HTR-8/SVneo (cell line): ENCODE measurements around the gene CAMKV.
"Not testable (repeated sequence)": the region's sequence is repeated elsewhere in the genome, so short reads cannot be mapped to it uniquely, and the experiment has no call there.

ENCODE experiments used
- DNase-seq: peaks from one replicate; pipeline ENCODE4 v3.0.0; 2011; ENCODE audit warnings: low spot score, mixed read lengths; ENCODE audit not compliant: insufficient read length
- FAIRE-seq: peaks from 2 replicates; lab custom pipeline; 2011; peaks lifted over from hg19 to GRCh38; lab: Jason Lieb, UNC

The CAMKV gene

DNA sequence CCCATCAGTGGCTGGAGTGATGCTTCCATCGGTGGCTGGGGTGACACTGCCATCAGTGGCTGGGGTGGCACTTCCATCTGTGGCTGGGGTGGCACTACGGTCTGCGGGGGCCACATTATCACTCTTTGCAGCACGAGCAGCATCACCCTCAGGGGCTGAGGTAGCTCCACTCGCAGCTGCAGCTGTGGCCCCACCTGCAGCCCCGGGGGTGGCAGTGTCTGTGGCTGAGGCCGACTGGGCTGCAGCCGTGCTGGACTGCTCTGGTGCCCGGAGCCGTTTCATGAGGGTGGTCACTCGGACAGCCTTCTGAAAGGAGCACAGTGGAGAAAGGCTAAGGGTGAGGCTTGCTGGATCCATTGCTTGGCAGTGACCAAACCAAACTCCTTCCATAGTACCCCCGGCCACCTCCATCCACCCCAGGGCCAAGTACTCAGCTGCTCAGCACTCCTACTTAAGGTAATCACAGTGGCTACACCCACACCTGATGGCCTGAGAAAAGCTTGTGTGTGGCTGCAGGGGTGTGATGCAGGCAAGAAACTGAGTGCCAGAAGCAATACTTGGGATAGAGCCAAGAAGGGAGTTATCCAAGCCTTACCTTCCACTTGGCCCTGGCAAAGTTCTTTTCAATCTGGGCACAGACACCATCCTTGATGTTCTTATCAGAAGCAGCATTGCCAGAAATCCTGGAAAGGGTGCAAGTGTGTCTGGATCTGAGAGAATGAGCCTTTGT, 10.0 kb downstream of the CAMKV start:
- DNase-seq (no peak), FAIRE-seq (no peak)

- FAIRE-seq = peak; percentile 97
These were observed 13.3 kb downstream of the CAMKV start, which contains the start of gene TRAIP for GRCh38 chr3:49856181-49857005. TRAIP (minus strand) TSS chr3:49856564; CDS start chr3:49856453, 111 bp downstream.

GRCh38 chr3:49855662-49856061, 14.0 kb downstream of the CAMKV start:
- FAIRE-seq (peak; percentile 9), DNase-seq (no peak)

More at GRCh38 chr3:49856181-49857005, 13.3 kb downstream of the CAMKV start, which contains the start of gene TRAIP:
- peak; percentile 98 for DNase-seq

- no peak for FAIRE-seq
These were observed 24.0 kb downstream of the CAMKV start for GRCh38 chr3:49845694-49846093.

GRCh38 chr3:49844464-49845183, 25.1 kb downstream of the CAMKV start:
- no peak for FAIRE-seq
- DNase-seq = no peak

More at GRCh38 chr3:49845694-49846093, 24.0 kb downstream of the CAMKV start:
- DNase-seq = no peak

- FAIRE-seq (no peak), DNase-seq (no peak)
These were observed 26.7 kb downstream of the CAMKV start for GRCh38 chr3:49842843-49843517.

- DNase-seq (no peak), FAIRE-seq (no peak)
These were observed 27.9 kb downstream of the CAMKV start for GRCh38 chr3:49841806-49842205.

DNA sequence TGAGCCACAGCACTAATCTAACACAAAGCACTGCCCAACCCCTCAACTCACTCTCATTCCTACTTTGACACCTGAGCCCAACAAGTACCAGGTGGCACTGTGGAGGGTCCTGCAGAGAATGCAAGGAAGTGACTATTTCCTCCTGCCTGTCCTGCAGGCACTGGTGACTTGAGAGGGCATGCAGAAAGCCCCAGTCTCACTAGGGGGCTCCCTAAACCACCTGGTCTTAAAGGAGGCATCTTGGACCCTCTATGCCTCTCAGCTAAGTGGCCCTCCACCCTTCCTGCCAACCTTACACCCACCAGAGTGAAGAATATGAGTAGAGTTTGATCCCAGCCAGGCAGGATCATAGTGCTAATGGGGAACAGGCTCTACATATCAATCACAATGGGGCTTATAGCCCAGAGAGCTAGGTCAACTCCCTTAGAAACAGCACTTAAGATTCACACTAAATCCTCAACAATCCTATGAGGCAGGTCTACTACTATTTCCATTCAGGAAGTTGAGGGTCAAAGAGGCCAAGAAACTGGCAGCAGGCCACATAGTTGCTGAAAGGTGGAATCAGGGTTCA, 28.5 kb downstream of the CAMKV start:
- no peak for DNase-seq
- peak; percentile 20 for FAIRE-seq

DNA sequence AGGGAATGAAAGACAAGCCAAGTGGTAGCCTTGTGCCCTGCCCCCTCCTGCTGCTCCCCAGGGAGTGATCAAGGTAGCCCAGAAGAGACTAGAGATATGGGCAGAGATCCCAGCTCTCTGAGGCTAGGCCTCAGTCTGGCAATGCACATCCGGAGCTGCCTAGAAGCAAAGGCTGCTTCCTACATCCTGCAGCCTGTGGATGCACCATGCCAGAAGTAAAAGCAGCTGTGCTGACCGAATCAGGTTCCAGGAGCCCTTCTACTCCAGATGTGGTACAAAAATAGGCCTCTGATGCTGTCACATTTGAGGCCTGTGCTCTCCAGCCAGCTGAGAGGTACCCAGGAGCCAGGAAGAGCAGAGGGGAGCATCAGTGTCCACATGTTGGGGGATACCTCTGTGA, 29.3 kb downstream of the CAMKV start:
- DNase-seq (no peak), FAIRE-seq (no peak)

GRCh38 chr3:49839193-49839809, 30.4 kb downstream of the CAMKV start:
- FAIRE-seq = peak; percentile 70
- peak; percentile 81 for DNase-seq

- FAIRE-seq (no peak), DNase-seq (no peak)
These were observed 38.4 kb downstream of the CAMKV start for GRCh38 chr3:49831341-49831740.

- DNase-seq (no peak), FAIRE-seq (no peak)
These were observed 43.7 kb downstream of the CAMKV start for GRCh38 chr3:49826016-49826415.

- not testable (repeated sequence) for FAIRE-seq, DNase-seq
These were observed 46.6 kb downstream of the CAMKV start for GRCh38 chr3:49823131-49823530.

GRCh38 chr3:49813497-49814174, 56.1 kb downstream of the CAMKV start, which contains the start of gene UBA7:
UBA7 (minus strand) TSS chr3:49813953; CDS start chr3:49813787, 166 bp downstream.
- FAIRE-seq = no peak
- peak; percentile 70 for DNase-seq

DNA sequence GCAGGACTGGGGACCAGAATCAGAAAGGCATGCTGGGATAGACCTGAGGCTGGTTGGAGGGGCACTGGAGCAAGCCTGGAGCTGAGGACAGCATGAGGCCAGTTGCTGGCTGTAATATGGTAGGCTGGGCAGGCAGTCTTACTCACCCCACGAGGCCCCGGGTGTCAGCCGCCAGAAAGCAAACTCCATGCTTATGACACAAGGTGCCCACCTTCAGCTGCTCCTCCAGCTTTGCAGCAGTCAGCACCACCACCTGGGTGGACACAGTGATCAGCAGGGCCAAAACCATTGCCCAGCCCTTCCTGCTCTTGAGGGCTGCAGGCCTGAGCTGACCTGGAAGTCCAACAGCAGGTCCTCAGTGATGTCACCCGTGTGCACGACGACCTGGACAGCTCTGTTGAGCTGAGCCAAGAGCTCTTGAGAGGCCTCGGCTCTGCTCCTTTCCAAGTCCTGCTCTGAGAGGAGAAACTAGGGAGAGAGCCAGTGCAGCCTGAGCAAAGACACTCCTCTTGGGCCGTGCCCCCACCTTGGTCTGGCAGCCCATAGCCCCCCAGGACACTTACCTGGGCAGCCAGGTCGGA, 56.7 kb downstream of the CAMKV start:
- no peak for FAIRE-seq
- DNase-seq = no peak
